Stimulated activated CD4-positive, alpha-beta T cell treated with anti-CD3 and anti-CD28 coated beads, Interleukin-1b, Interleukin-23, amount 100 ng/mL, for 4 hours (primary cell): ENCODE data around the gene GADD45GIP1.

Experiments used
- DNase-seq, 2 donors: peaks; one replicate each; pipeline ENCODE4 v3.0.0-alpha.2; 2020; ENCODE audit warnings: low read depth in 2 of 2

The GADD45GIP1 gene

DNA sequence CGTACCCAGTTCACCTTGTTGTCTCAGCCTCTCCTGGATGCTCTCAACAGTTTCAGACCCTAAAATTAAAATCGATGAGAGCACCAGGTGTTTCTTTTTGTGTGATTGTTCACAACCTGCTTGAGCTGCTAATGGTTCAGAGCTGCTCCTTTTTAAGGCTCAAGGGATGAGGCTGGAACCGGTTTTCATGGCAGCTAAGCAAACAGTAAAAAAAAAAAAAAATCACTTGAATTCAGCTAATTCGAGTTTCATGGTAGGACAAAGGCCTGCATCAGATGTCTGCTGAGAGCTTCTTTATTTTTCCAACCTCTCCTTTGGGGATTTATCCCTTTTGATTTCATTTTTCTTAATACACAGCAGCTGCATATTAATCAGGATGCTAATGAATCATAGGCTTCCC, 44.5 kb downstream of the GADD45GIP1 start:
- no peak for DNase-seq

DNA sequence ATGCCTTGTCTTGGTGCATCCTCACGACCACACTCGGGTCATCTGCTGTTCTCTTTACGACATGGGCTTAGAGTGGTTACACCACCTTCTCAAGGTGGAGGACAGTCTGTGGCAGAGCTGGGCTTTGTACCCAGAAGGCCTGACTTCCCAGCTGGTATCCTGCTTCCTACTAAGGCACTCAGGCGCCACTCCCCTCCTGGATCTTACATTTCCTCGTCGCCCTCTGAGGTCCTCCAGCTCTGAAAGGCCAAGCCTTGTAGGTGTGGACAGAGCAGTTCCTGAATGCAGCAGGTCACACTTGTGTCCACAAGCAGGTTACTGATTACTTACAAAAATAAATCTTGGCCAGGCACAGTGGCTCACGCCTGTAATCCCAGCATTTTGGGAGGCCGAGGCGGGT, 49.9 kb downstream of the GADD45GIP1 start:
- DNase-seq = no peak
